Measurements from ENCODE around the gene SS18L1.
A peak's percentile ranks its signal among the peaks of the same experiment; 100 is the strongest.

SS18L1 gene

GRCh38 chr20:62216636-62217566 lies 73.3 kb downstream of the SS18L1 start:
- DNase-seq = no peak

GRCh38 chr20:62217913-62218773 lies 74.6 kb downstream of the SS18L1 start:
- no peak for DNase-seq

- no peak for DNase-seq
Observed at GRCh38 chr20:62219101-62219991, 75.8 kb downstream of the SS18L1 start.

GRCh38 chr20:62219992-62220665 lies 76.6 kb downstream of the SS18L1 start, which contains the start of gene HRH3:
TSS of gene HRH3 (minus strand) at chr20:62220278. CDS start at chr20:62219970, 308 bp downstream.
- DNase-seq = peak in 1 of 2 experiments; percentile 13

- no peak for DNase-seq
Observed at GRCh38 chr20:62220666-62221568, 77.3 kb downstream of the SS18L1 start.

- DNase-seq = no peak
Observed at GRCh38 chr20:62222266-62222850, 78.8 kb downstream of the SS18L1 start.

- DNase-seq = no peak
Observed at GRCh38 chr20:62222972-62223371, 79.4 kb downstream of the SS18L1 start.

GRCh38 chr20:62223571-62223970 lies 80.0 kb downstream of the SS18L1 start:
- DNase-seq = no peak

- no peak for DNase-seq
Observed at GRCh38 chr20:62224113-62224855, 80.7 kb downstream of the SS18L1 start.

GRCh38 chr20:62225026-62225425 lies 81.5 kb downstream of the SS18L1 start:
- DNase-seq = no peak

GRCh38 chr20:62225820-62226635 lies 82.5 kb downstream of the SS18L1 start:
- DNase-seq = no peak

- no peak for DNase-seq
Observed at GRCh38 chr20:62226707-62227590, 83.4 kb downstream of the SS18L1 start.

- DNase-seq = no peak
Observed at GRCh38 chr20:62227591-62227976, 84.0 kb downstream of the SS18L1 start.

GRCh38 chr20:62227977-62228958 lies 84.7 kb downstream of the SS18L1 start:
- DNase-seq = no peak

GRCh38 chr20:62228982-62229545 lies 85.5 kb downstream of the SS18L1 start:
- no peak for DNase-seq

GRCh38 chr20:62229667-62230066 lies 86.1 kb downstream of the SS18L1 start:
- DNase-seq = no peak

All from activated CD4-positive, alpha-beta T cell treated with anti-CD3 and anti-CD28 coated beads, Interleukin-2, amount 50 U/mL, for 4 hours (primary cell).